ENCODE measurements around the gene NUAK2. TPM values are rescaled to one million over a fixed set of nuclear protein-coding genes. Genes with fewer than 3 reads are reported as not detected.

NUAK2 gene
- total and polyA plus RNA-seq, 2 donors (not counting 3 experiments of a cell fraction or from before 2014, with no cell fraction given): 1.8 to 2.5 TPM

- Histone ChIP-seq H3K27ac (ENCODE audit: insufficient read depth, low read depth, low read length) (no peak overlapping the region), H3K36me3 (ENCODE audit: control insufficient read depth in 2 of 2, extremely low read depth in 1 of 2, insufficient read depth in 2 of 2, low read length in 2 of 2) (peaks cover 0 to 10% of the 10 kb centered on the region in 2 experiments), H3K4me1 (ENCODE audit: control insufficient read depth, extremely low read depth, insufficient read depth, low read length) (peaks cover 13% of the 10 kb centered on the region), H4K20me1 (replicated peaks; ENCODE audit: control insufficient read depth, extremely low read depth, insufficient read depth, low read length) (no peaks in the 10 kb centered on the region), H3K4me2 (ENCODE audit: insufficient read depth, low read length) (no peak overlapping the region), H2AFZ (ENCODE audit: low read depth, low read length) (no peak overlapping the region), H3K9ac (replicated peaks; ENCODE audit: extremely low read depth, insufficient read depth, low read length) (no peak overlapping the region), H3K9me1 (replicated peaks; ENCODE audit: control insufficient read depth, extremely low read depth, insufficient read depth, low read length) (no peaks in the 10 kb centered on the region), H3K79me2 (ENCODE audit: control insufficient read depth, insufficient read depth, low read length) (no peaks in the 10 kb centered on the region), H3K9me3 (replicated peaks; ENCODE audit: control insufficient read depth, insufficient read depth, low read length) (no peaks in the 10 kb centered on the region), H3K4me3 (replicated peaks in 1 of 3; ENCODE audit: insufficient read depth in 1 of 3, low read depth in 1 of 3, low read length in 3 of 3) (no peak overlapping the region), H3K27me3 (ENCODE audit: control insufficient read depth in 2 of 2, insufficient read depth in 2 of 2, low read length in 2 of 2) (no peaks in the 10 kb centered on the region)
- dilution Hi-C loops (cut with MboI; ENCODE audit: extremely low pct_ligation_motif_present, low sequenced_read_pairs): no loop called here
- no TSS peak for BruUV-seq (replicated peaks)
- intact Hi-C loops (cut with micrococcal nuclease): no loop called here
- DNase-seq (ENCODE audit: low read depth, low spot score) (no peak), FAIRE-seq (no peak)
- POLR2A ChIA-PET: no interaction called here
- CTCF ChIA-PET: interaction anchor here (1.0 to 1.3 kb wide), 4 partner anchors 14 to 43 kb away, joined by 3 to 4 read pairs (median 4); no protein-coding TSS in a partner anchor
- TF ChIP-seq EZH2 (IDR thresholded peaks at IDR 0.05; ENCODE audit: borderline replicate concordance, low read depth, low read length, severe bottlenecking) (no peak), JUN (IDR thresholded peaks at IDR 0.05; ENCODE audit: borderline replicate concordance, insufficient read depth, insufficient read length, low read depth) (no peak), POLR2A (IDR thresholded peaks at IDR 0.05; ENCODE audit: low read depth, low read length) (no peak), MYC (IDR thresholded peaks at IDR 0.05; ENCODE audit: low read depth, low read length) (no peak), CTCF (IDR thresholded peaks at IDR 0.05; ENCODE audit: extremely low read depth in 1 of 2, insufficient read depth in 1 of 2, low read depth in 1 of 2, low read length in 2 of 2) (no peak), FOS (IDR thresholded peaks at IDR 0.05; ENCODE audit: borderline replicate concordance, insufficient read depth, low read length) (no peak), POLR2AphosphoS5 (IDR thresholded peaks at IDR 0.05; ENCODE audit: insufficient read depth, low read depth, low read length) (no peak), GATA2 (IDR thresholded peaks at IDR 0.05; ENCODE audit: insufficient read depth, insufficient read length, low read depth, low read length) (no peak), MAX (IDR thresholded peaks at IDR 0.05; ENCODE audit: insufficient read depth, insufficient read length) (no peak)
These were observed 10.4 kb downstream of the NUAK2 start for GRCh38 chr1:205310976-205311704.
